HCT116 (cell line): ENCODE data around the gene CFAP46. TPM values are rescaled to one million over a fixed set of nuclear protein-coding genes. Genes with fewer than 3 reads are reported as not detected.

Source experiments
- ATAC-seq: fragments of 200-7000 bp; cut with Tn5 transposase; 2 replicates; pipeline ENCODE4 v1.9.1; 2020; ENCODE audit warnings: mild to moderate bottlenecking, moderate library complexity
- BruUV-seq: library from RNA; stranded (reverse); fragments of 400-500 nt; replicated peaks from 2 replicates; lab custom pipeline; 2021; lab: Mats Ljungman, UMichigan
- CTCF ChIA-PET: fragments of 300-600 bp; sonication (Branson Sonifier 250); formaldehyde crosslinking; loops from one replicate; lab custom pipeline; 2021; ENCODE audit warnings: antibody characterized with exemption; lab: Charles Lee
- POLR2A ChIA-PET: fragments of 300-600, 350-600 bp; sonication (Branson Sonifier 250); formaldehyde crosslinking; loops from one replicate; lab custom pipeline; 2021; ENCODE audit warnings: antibody characterized with exemption; lab: Charles Lee
- RAD21 ChIA-PET, 2 experiments: fragments of 300-600 bp; sonication (Branson Sonifier 250); formaldehyde crosslinking; loops; one replicate each; lab custom pipeline; 2023; ENCODE audit warnings: low total read pairs in 2 of 2; ENCODE audit not compliant: uncharacterized antibody in 2 of 2, unreplicated experiment in 2 of 2, low non-redundant PET in 1 of 2; lab: Charles Lee
- DNase-seq: peaks from one replicate; pipeline ENCODE4 v3.0.0-alpha.2; 2010; ENCODE audit warnings: low read depth, low spot score
- H2AFZ ChIP-seq: fragments of 200-600 bp; shearing (Covaris generic), sonication (generic); 2 replicates; pipeline ENCODE4 v1.6.1; 2017; ENCODE audit warnings: low read depth, mixed run types, mixed read lengths, antibody characterized with exemption, low read length; ENCODE audit not compliant: poor library complexity, severe bottlenecking
- H3K27ac ChIP-seq: 2 replicates; pipeline ENCODE4 v1.5.1; 2012; ENCODE audit warnings: low read depth, low read length
- H3K27me3 ChIP-seq: fragments of 200-600 bp; sonication (generic); 2 replicates; pipeline ENCODE4 v1.6.1; 2016; ENCODE audit warnings: mixed run types, low read length, mixed read lengths; ENCODE audit not compliant: insufficient read depth
- H3K36me3 ChIP-seq, 2 experiments: fragments of 200-500 bp in 1 of 2; fragments of 200-600 bp in 1 of 2; sonication (Bioruptor generic) in 1 of 2; sonication (generic) in 1 of 2; 2 replicates each; pipeline versions ENCODE4 v1.5.1 to v1.6.1; 2014 to 2016; ENCODE audit warnings: low read length in 2 of 2, inconsistent platforms in 1 of 2, mixed read lengths in 1 of 2, mixed run types in 1 of 2; ENCODE audit not compliant: insufficient read depth in 2 of 2, control insufficient read depth in 1 of 2
- H3K4me1 ChIP-seq, 2 experiments: fragments of 200-600 bp in 1 of 2; sonication (generic) in 1 of 2; 2 replicates each; pipeline versions ENCODE4 v1.5.1 to v1.6.1; 2012 to 2017; ENCODE audit warnings: low read length in 2 of 2, inconsistent platforms in 1 of 2, mild to moderate bottlenecking in 1 of 2, mixed read lengths in 1 of 2, mixed run types in 1 of 2, moderate library complexity in 1 of 2; ENCODE audit not compliant: insufficient read depth in 2 of 2, control insufficient read depth in 1 of 2
- H3K4me2 ChIP-seq: fragments of 200-600 bp; sonication (generic); 2 replicates; pipeline ENCODE4 v1.6.1; 2017; ENCODE audit warnings: mixed run types, low read length, mixed read lengths
- H3K4me3 ChIP-seq, 2 experiments: fragments of 200-600 bp in 1 of 2; sonication (generic) in 1 of 2; replicated peaks in 1 of 2; 2 replicates each; pipeline ENCODE4 v1.5.1; 2011 to 2016; ENCODE audit warnings: low read length in 2 of 2, control low read depth in 1 of 2, low read depth in 1 of 2, mild to moderate bottlenecking in 1 of 2, mixed read lengths in 1 of 2, mixed run types in 1 of 2
- H3K79me2 ChIP-seq: fragments of 200-600 bp; sonication (generic); 2 replicates; pipeline ENCODE4 v1.6.1; 2017; ENCODE audit warnings: mild to moderate bottlenecking, mixed run types, low read length, moderate library complexity, mixed read lengths; ENCODE audit not compliant: insufficient read depth
- H3K9ac ChIP-seq: fragments of 200-600 bp; sonication (generic); 2 replicates; pipeline ENCODE4 v1.6.1; 2016; ENCODE audit warnings: low read length, mixed read lengths
- H3K9me2 ChIP-seq: fragments of 200-600 bp; sonication (generic), shearing (Covaris generic); 2 replicates; pipeline ENCODE4 v1.6.1; 2017; ENCODE audit warnings: mixed run types, mild to moderate bottlenecking, moderate library complexity; ENCODE audit not compliant: insufficient read depth
- H3K9me3 ChIP-seq, 2 experiments: fragments of 200-500 bp in 1 of 2; fragments of 200-600 bp in 1 of 2; sonication (Bioruptor generic) in 1 of 2; sonication (generic) in 1 of 2; 2 replicates each; pipeline ENCODE4 v1.6.1; 2014 to 2017; ENCODE audit warnings: low read length in 2 of 2, mixed read lengths in 2 of 2, inconsistent platforms in 1 of 2, low read depth in 1 of 2, mild to moderate bottlenecking in 1 of 2, mixed run types in 1 of 2, moderate library complexity in 1 of 2; ENCODE audit not compliant: control insufficient read depth in 1 of 2, insufficient read depth in 1 of 2
- H4K20me1 ChIP-seq: fragments of 200-600 bp; sonication (generic), shearing (Covaris generic); 2 replicates; pipeline ENCODE4 v1.6.1; 2017; ENCODE audit warnings: mixed run types, mild to moderate bottlenecking, moderate library complexity; ENCODE audit not compliant: insufficient read depth
- CBX3 ChIP-seq: IDR thresholded peaks from 2 replicates; pipeline ENCODE4 v1.6.1; 2012; ENCODE audit warnings: low read depth
- EZH2phosphoT487 ChIP-seq: fragments of 200-600 bp; IDR thresholded peaks from 2 replicates; pipeline ENCODE4 v1.6.1; 2018; ENCODE audit warnings: antibody characterized with exemption, borderline replicate concordance
- FOSL1 ChIP-seq: IDR thresholded peaks from 2 replicates; pipeline ENCODE4 v1.6.1; 2012; ENCODE audit warnings: low read depth
- POLR2A ChIP-seq: IDR thresholded peaks from 2 replicates; pipeline ENCODE4 v1.7.0; 2011; ENCODE audit warnings: borderline replicate concordance; ENCODE audit not compliant: insufficient read depth, insufficient read length; ENCODE audit errors: extremely low read depth
- RAD21 ChIP-seq: IDR thresholded peaks from 2 replicates; pipeline ENCODE4 v1.6.1; 2012; ENCODE audit warnings: low read depth, mild to moderate bottlenecking
- SP1 ChIP-seq: IDR thresholded peaks from 2 replicates; pipeline ENCODE4 v1.6.1; 2012; ENCODE audit warnings: low read depth
- SRF ChIP-seq: IDR thresholded peaks from 2 replicates; pipeline ENCODE4 v1.6.1; 2012; ENCODE audit warnings: low read depth
- YY1 ChIP-seq: IDR thresholded peaks from 2 replicates; pipeline ENCODE4 v1.6.1; 2011; ENCODE audit warnings: low read length, low read depth, moderate library complexity, mild to moderate bottlenecking; ENCODE audit not compliant: insufficient replicate concordance; ENCODE audit errors: extremely low read depth
- intact Hi-C: fragments of 100-400 bp; cut with micrococcal nuclease; formaldehyde crosslinking; loops from 2 replicates; pipeline ENCODE4 v1.10.0; 2022
- total RNA-seq: library from RNA; stranded (reverse); gene quantifications from one replicate; pipeline ENCODE4 v1.2.1, GENCODE V29; 2021; ENCODE audit not compliant: unreplicated experiment
- TF ChIP-seq, protein P1 (sequence below): IDR thresholded peaks from 2 replicates; pipeline ENCODE4 v1.6.1; 2011; ENCODE audit warnings: mild to moderate bottlenecking, low read length, moderate library complexity; ENCODE audit not compliant: insufficient replicate concordance; ENCODE audit errors: extremely low read depth
- TF ChIP-seq, protein P2 (sequence below): IDR thresholded peaks from 2 replicates; pipeline ENCODE4 v1.6.1; 2012; ENCODE audit warnings: low read depth

CFAP46 gene
- total RNA-seq, 1 experiment from 2014 or later, result 1.4 TPM

DNA sequence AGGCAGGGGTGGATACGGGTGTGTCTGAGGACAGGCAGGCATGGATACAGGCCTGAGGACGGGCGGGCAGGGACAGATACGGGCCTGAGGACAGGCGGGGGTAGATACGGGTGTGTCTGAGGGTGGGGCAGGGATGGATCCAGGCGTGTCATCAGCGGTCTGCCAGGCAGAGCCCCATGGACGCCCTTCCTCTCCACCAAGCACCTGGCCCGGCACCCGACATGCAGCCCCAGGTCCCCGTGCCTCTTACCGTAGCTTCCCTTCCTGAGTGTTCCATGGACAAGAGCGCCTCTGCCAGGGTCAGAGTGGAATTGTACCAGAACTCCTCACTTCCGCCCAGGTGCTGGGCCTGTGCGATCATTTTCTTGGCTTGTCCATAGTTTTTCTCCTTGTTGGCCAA, 81.8 kb downstream of the CFAP46 start:
- DNase-seq (no peak), ATAC-seq (no peak)
- Histone ChIP-seq H3K9ac (no peak overlapping the region), H3K27me3 (no peaks in the 10 kb centered on the region), H4K20me1 (no peaks in the 10 kb centered on the region), H3K79me2 (no peaks in the 10 kb centered on the region), H3K4me1 (no peaks in the 10 kb centered on the region), H3K4me2 (no peak overlapping the region), H3K27ac (no peak overlapping the region), H3K36me3 (no peaks in the 10 kb centered on the region), H3K4me3 (no peak overlapping the region), H3K9me2 (no peaks in the 10 kb centered on the region), H3K9me3 (no peaks in the 10 kb centered on the region), H2AFZ (no peak overlapping the region)
- POLR2A ChIA-PET, result no interaction called here
- CTCF ChIA-PET, result no interaction called here
- intact Hi-C loops, result no loop called here
- BruUV-seq, result no TSS peak
- TF ChIP-seq, protein P1, sequence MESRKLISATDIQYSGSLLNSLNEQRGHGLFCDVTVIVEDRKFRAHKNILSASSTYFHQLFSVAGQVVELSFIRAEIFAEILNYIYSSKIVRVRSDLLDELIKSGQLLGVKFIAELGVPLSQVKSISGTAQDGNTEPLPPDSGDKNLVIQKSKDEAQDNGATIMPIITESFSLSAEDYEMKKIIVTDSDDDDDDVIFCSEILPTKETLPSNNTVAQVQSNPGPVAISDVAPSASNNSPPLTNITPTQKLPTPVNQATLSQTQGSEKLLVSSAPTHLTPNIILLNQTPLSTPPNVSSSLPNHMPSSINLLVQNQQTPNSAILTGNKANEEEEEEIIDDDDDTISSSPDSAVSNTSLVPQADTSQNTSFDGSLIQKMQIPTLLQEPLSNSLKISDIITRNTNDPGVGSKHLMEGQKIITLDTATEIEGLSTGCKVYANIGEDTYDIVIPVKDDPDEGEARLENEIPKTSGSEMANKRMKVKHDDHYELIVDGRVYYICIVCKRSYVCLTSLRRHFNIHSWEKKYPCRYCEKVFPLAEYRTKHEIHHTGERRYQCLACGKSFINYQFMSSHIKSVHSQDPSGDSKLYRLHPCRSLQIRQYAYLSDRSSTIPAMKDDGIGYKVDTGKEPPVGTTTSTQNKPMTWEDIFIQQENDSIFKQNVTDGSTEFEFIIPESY, result no peak
- TF ChIP-seq POLR2A (no peak), FOSL1 (no peak), EZH2phosphoT487 (no peak), YY1 (no peak), SRF (no peak), SP1 (no peak), CBX3 (no peak), RAD21 (no peak)
- TF ChIP-seq, protein P2, sequence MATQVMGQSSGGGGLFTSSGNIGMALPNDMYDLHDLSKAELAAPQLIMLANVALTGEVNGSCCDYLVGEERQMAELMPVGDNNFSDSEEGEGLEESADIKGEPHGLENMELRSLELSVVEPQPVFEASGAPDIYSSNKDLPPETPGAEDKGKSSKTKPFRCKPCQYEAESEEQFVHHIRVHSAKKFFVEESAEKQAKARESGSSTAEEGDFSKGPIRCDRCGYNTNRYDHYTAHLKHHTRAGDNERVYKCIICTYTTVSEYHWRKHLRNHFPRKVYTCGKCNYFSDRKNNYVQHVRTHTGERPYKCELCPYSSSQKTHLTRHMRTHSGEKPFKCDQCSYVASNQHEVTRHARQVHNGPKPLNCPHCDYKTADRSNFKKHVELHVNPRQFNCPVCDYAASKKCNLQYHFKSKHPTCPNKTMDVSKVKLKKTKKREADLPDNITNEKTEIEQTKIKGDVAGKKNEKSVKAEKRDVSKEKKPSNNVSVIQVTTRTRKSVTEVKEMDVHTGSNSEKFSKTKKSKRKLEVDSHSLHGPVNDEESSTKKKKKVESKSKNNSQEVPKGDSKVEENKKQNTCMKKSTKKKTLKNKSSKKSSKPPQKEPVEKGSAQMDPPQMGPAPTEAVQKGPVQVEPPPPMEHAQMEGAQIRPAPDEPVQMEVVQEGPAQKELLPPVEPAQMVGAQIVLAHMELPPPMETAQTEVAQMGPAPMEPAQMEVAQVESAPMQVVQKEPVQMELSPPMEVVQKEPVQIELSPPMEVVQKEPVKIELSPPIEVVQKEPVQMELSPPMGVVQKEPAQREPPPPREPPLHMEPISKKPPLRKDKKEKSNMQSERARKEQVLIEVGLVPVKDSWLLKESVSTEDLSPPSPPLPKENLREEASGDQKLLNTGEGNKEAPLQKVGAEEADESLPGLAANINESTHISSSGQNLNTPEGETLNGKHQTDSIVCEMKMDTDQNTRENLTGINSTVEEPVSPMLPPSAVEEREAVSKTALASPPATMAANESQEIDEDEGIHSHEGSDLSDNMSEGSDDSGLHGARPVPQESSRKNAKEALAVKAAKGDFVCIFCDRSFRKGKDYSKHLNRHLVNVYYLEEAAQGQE, result no peak
- RAD21 ChIA-PET, result no interaction called here
